KMS-11 (cell line): Measurements from ENCODE around the gene LVRN.
A peak's percentile ranks its signal among the peaks of the same experiment; 100 is the strongest.

Experiments used
- H2AFZ ChIP-seq: fragments of 200-600 bp; sonication (generic); 2 replicates; pipeline ENCODE4 v1.6.1; 2016; ENCODE audit warnings: antibody characterized with exemption, mixed run types, low read depth
- H3K27ac ChIP-seq: fragments of 200-600 bp; sonication (generic); 2 replicates; pipeline ENCODE4 v1.6.1; 2016; ENCODE audit warnings: mild to moderate bottlenecking, mixed run types
- H3K27me3 ChIP-seq: fragments of 200-600 bp; sonication (generic); 2 replicates; pipeline ENCODE4 v1.6.1; 2017; ENCODE audit warnings: mild to moderate bottlenecking, low read depth, mixed run types, moderate library complexity; ENCODE audit not compliant: insufficient read depth
- H3K36me3 ChIP-seq: fragments of 200-600 bp; sonication (generic); 2 replicates; pipeline ENCODE4 v1.6.1; 2017; ENCODE audit warnings: mild to moderate bottlenecking, mixed run types; ENCODE audit not compliant: insufficient read depth
- H3K4me1 ChIP-seq: fragments of 200-600 bp; sonication (generic); 2 replicates; pipeline ENCODE4 v1.6.1; 2016; ENCODE audit warnings: mild to moderate bottlenecking, low read depth, mixed run types; ENCODE audit not compliant: poor library complexity, severe bottlenecking
- H3K4me2 ChIP-seq: fragments of 200-600 bp; sonication (generic); 2 replicates; pipeline ENCODE4 v1.7.0; 2016; ENCODE audit warnings: mild to moderate bottlenecking, mixed run types
- H3K4me3 ChIP-seq: fragments of 200-600 bp; sonication (generic); IDR thresholded peaks from 2 replicates; pipeline ENCODE4 v1.6.1; 2017; ENCODE audit warnings: low read depth, low read length, mixed read lengths; ENCODE audit not compliant: insufficient read depth
- H3K79me2 ChIP-seq: fragments of 200-600 bp; sonication (generic); 2 replicates; pipeline ENCODE4 v1.6.1; 2016; ENCODE audit warnings: low read depth, mixed run types; ENCODE audit not compliant: insufficient read depth
- H3K9ac ChIP-seq: fragments of 200-600 bp; sonication (generic); 2 replicates; pipeline ENCODE4 v1.6.1; 2016; ENCODE audit warnings: mild to moderate bottlenecking, mixed run types
- H4K20me1 ChIP-seq: fragments of 200-600 bp; sonication (generic); 2 replicates; pipeline ENCODE4 v1.6.1; 2016; ENCODE audit warnings: mild to moderate bottlenecking, mixed run types; ENCODE audit not compliant: insufficient read depth
- TF ChIP-seq, protein P1 (sequence below): fragments of 200-600 bp; sonication (generic); conservative IDR thresholded peaks from 2 replicates; pipeline ENCODE4 v1.6.1; 2017; ENCODE audit warnings: low read depth, mild to moderate bottlenecking, antibody characterized with exemption, low read length, moderate library complexity, mixed read lengths

LVRN gene

DNA sequence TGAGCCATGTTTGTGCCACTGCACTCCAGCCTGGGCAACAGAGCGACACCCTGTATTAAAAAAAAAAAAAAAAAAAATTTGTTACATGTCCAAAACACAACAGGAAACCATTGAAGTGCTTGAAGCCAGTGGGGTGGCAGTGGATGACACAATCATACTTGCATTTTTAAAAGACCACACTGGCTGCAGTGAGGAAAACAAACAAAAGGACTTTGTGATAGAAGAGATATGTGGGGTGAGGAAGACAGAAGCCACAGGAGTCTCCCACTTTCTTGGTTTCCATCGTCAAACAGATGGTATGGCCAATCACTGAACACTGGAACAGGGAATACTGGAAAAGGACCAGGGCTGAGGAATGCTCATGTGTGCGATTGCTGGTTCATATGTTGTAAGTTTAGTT is 101.7 kb downstream of the LVRN start:
- H3K9ac ChIP-seq, result no peak overlapping the region
- H3K27ac ChIP-seq, result no peak overlapping the region
- no peak overlapping the region for H3K4me2 ChIP-seq
- H2AFZ ChIP-seq, result no peak overlapping the region
- H3K36me3 ChIP-seq, result no peaks in the 10 kb centered on the region
- H3K27me3 ChIP-seq, result no peaks in the 10 kb centered on the region
- no peaks in the 10 kb centered on the region for H3K79me2 ChIP-seq
- TF ChIP-seq, protein P1, sequence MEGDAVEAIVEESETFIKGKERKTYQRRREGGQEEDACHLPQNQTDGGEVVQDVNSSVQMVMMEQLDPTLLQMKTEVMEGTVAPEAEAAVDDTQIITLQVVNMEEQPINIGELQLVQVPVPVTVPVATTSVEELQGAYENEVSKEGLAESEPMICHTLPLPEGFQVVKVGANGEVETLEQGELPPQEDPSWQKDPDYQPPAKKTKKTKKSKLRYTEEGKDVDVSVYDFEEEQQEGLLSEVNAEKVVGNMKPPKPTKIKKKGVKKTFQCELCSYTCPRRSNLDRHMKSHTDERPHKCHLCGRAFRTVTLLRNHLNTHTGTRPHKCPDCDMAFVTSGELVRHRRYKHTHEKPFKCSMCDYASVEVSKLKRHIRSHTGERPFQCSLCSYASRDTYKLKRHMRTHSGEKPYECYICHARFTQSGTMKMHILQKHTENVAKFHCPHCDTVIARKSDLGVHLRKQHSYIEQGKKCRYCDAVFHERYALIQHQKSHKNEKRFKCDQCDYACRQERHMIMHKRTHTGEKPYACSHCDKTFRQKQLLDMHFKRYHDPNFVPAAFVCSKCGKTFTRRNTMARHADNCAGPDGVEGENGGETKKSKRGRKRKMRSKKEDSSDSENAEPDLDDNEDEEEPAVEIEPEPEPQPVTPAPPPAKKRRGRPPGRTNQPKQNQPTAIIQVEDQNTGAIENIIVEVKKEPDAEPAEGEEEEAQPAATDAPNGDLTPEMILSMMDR, result no peak
- H3K4me3 ChIP-seq, result no peak overlapping the region
- H3K4me1 ChIP-seq, result no peaks in the 10 kb centered on the region
- no peaks in the 10 kb centered on the region for H4K20me1 ChIP-seq

DNA sequence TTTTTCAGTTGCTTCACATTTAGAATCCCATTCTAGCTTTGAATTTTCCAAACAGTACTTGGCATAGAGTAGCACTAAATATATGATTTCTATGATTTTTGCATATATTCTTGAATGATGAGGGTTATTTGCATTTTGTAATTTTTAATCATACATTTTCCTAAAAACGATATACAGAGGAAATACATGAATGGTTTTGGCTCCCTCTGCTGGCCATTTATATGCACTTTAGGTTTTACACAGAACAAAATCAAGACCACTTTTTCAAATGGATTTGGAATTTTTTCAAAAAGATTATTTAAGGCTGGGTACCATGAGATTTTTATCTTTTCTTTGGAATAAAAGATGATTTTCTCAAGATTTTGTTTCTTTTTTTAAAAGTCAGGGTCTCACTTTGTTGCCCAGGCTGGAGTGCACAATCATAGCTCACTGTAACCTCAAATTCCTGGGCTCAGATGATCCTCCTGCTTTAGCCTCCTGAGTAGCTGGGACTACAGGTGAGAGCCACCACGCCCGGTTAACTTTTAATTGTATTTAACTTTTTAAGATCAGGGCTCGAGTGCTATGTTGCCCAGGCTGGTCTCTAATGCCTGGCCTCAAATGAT is 105.9 kb downstream of the LVRN start:
- no peak overlapping the region for H3K4me2 ChIP-seq
- no peaks in the 10 kb centered on the region for H3K27me3 ChIP-seq
- no peaks in the 10 kb centered on the region for H3K79me2 ChIP-seq
- no peak overlapping the region for H3K27ac ChIP-seq
- H2AFZ ChIP-seq, result no peak overlapping the region
- H3K4me3 ChIP-seq, result no peak overlapping the region
- H4K20me1 ChIP-seq, result no peaks in the 10 kb centered on the region
- TF ChIP-seq, protein P1, result peak; percentile 87
- no peaks in the 10 kb centered on the region for H3K36me3 ChIP-seq
- H3K9ac ChIP-seq, result no peak overlapping the region
- no peaks in the 10 kb centered on the region for H3K4me1 ChIP-seq

DNA sequence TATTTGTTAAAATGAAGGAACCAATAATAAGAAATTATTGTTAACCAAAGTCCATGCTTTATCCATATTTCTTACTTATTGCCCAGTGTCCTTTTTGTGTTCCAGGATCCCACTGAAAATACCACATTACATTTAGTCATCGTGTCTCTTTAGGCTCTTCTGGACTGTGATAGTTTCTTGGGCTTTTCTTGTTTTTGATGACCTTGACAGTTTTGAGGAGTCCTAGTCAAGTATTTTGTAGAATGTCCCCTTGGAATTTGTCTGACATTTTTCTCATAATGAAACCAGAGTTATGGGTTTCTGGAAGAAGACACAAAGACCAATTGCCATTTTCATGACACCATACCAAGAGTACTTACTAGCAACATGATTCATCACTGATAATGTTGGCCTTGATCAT is 108.9 kb downstream of the LVRN start:
- no peaks in the 10 kb centered on the region for H3K4me1 ChIP-seq
- TF ChIP-seq, protein P1, result no peak

DNA sequence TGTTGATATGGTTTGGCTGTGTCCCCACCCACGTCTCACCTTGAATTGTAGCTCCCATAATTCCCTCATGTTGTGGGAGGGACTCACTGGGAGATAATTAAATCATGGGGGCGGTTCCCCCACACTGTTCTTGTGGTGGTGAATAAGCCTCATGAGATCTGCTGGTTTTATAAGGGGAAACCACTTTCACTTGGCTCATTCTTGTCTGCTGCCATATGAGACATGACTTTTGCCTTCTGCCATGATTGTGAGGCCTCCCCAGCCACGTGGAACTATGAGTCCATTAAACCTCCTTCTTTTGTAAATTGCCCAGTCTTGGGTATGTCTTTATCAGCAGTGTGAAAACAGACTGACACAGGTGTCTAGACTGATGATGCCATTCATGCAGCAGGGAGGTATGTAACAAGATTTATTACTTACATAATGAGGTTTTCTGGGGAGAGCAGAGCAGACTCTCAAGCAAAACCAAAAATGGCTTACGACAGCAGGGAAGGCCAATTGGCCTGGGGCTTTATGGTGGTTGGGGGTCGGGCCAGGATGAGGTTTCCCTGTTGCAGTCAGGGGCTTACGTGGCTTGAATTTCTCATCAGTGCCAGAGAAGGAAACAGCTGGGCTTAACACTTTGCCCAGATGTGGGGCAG is 113.0 kb downstream of the LVRN start:
- H3K27ac ChIP-seq, result no peak overlapping the region

More for the DNA sequence above, 108.9 kb downstream of the LVRN start:
- Histone ChIP-seq H3K36me3 (no peaks in the 10 kb centered on the region), H3K9ac (no peak overlapping the region), H3K4me3 (no peak overlapping the region), H4K20me1 (no peaks in the 10 kb centered on the region), H3K4me2 (no peak overlapping the region), H3K27me3 (no peaks in the 10 kb centered on the region), H3K79me2 (no peaks in the 10 kb centered on the region), H2AFZ (no peak overlapping the region), H3K27ac (no peak overlapping the region)

More for the DNA sequence above, 113.0 kb downstream of the LVRN start:
- Histone ChIP-seq H3K36me3 (no peaks in the 10 kb centered on the region), H3K4me1 (no peaks in the 10 kb centered on the region), H3K9ac (no peak overlapping the region), H3K27me3 (no peaks in the 10 kb centered on the region), H3K4me2 (no peak overlapping the region), H4K20me1 (no peaks in the 10 kb centered on the region), H3K79me2 (no peaks in the 10 kb centered on the region), H2AFZ (no peak overlapping the region), H3K4me3 (no peak overlapping the region)
- TF ChIP-seq, protein P1, result no peak
